ENCODE data around the gene ADA.

The ADA gene

DNA sequence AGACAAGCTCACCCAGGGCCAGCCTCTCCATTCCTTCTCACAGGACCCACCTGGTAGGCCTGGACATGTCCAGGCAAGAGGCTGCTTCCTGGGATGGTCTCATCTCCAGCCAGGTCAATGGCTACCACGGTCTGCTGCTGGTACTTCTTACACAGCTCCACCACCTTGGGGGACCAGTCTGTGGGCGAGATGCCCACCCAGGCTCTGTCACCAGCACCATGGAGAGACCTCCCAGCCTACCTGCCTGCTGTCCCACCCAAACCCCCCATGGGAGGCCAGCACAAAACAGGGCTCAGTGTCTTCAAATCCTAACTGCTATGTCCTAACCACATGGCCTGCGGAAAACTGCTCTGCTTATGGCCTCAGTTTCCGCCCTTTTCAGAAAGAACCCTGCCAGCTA, 27.3 kb downstream of the ADA start:
- no peak for DNase-seq (ENCODE audit: low spot score)

DNA sequence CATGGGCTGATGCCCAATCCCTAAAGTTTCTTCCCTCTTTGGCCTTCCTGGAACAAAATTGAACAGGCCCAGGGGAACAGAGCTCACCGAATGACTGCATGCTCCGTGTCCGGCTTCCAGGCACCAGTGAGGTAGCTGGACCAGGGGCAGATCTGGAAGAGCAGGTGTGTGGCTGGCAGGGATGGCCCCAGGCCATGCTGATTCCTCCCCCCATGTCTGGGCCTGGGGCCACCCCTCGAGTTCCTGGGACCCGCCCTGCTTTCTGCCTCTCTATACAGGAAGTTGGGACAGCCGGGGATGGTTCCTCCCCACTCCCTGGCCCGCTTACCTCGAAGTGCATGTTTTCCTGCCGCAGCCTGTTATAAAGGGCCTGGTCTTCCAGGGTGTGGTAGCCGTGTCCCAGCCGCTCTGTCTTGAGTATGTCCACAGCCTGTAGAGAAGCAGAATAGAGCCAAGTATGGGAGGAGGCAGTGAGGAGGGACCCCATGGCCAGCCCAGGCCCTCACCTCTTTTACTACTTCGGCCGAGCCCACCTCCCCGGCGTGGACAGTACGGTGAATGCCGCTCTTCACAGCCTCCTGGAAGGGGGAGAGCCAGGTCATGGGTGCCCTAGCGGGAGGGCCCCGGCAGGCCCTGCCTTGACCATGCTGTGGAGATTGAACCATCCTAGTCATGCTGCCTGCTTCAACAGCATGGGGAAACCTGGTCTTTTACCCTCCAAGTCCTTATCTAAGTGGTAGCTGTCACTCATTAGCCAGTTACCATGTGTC, 28.8 kb downstream of the ADA start:
- DNase-seq (ENCODE audit: low spot score), result no peak

DNA sequence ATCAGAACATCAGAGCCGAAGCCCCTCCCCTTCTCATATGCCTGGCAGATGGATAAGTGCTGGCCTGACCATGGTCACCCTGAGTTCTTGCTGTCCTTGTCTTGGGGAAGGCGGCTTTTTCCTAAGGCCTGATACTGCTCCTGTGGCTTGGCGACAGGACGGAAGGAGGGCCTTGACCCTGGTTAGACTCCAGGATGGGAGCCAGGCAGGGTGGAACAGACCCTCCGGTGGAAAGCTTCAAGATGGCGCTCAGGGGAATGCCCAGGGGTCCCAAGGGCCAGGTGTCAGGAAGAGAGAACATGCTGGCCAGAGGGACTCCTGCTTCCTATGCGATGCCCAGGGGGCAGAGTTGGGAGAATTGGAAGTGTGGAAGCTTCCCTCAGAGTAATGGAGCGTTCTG, 29.6 kb downstream of the ADA start:
- no peak for DNase-seq (ENCODE audit: low spot score)

DNA sequence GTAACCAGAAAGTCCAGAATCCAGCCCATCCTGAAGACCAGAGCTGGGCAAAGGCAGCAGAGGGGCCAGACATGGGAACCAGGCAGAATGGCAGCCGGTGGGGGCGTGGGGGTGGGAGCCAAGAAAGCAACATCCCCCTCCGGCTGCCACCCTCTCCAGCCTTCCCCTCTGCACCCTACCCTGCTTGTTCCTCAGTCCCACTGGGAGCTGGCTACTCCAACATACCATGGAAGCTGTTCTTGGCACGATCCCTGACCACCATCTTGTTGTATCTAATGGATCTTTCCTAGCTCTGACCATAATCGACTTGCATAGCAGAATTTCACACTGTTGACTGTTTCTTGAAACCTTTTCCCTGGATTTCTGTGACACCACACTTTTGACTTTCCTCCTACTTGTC, 30.2 kb downstream of the ADA start:
- no peak for DNase-seq (ENCODE audit: low spot score)

DNA sequence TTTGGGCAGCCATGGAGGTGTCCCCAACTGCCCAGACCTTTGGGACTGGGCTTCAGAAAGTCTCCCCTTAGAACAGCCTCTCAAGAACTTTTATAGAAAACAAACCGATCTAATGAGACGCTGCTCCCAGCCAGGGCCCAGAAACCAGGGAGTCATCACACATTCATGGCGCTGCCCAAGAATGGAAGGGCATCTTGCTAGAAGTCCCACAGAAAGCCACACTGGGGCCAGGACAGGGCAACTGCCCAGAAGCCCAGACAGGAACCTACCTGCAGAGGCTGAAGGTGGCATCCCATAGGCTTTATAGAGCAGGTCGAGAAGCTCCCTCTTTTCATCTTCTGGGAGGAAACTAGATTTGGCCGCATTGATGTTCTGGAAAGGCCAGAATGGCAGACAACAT, 31.5 kb downstream of the ADA start:
- no peak for DNase-seq (ENCODE audit: low spot score)

DNA sequence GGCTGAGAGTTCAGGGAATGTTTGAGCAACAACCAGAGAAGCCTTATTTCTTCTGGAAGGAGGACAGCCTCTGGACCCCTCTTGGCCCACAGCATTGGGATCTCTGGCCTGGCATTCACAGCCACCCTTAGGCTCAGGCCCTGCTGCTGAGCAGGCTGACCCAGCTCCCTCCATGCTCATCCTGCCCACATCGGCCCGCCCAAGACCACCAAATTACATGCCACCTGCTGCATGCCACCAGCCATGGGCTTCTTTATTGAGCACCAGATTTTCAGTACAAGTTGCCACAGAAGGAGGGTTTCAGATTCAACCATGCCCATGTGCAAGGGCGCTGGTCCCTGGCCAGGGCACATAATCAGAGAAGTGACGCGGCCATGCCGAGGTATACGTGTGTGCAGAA, 32.2 kb downstream of the ADA start:
- DNase-seq (ENCODE audit: low spot score), result no peak

DNA sequence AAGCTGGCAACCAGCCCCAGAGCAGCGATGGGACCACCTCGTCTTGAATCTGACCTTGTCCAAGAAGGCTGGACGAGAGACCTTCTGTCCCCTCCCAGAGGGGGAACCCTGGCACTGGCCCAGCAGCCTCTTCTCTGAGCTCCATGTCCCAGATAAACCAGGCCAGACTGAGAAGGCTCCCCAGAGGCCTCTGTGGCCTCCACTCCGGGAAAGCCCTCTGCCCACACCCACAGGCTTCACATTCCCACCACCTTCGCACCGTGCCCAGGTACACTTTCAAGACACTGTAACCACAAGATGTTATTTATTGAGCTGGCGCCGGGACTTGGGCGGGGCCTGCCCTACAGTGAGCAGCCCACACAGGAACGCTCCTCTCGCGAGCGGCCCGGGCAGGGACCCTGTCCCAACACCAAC, 33.2 kb downstream of the ADA start:
- no peak for DNase-seq (ENCODE audit: low spot score)

DNA sequence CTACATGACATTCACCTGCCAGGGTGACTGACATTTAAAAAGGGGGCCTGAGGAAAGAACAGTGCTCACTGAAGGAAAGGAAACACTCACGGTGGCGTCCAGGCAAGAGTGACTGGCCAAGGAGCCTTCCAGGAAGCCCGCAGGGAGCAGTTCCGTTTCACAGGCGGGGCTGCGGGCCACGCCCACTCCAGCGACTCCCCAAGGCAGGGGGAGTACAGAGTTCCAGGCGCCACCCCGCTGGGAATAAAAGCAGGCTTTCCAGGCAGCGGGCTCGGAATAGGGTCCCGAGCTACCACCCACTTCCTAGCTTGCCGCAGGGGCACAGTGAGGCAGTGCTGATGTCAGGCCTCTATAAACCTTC, 34.9 kb downstream of the ADA start:
- DNase-seq (ENCODE audit: low spot score), result no peak

DNA sequence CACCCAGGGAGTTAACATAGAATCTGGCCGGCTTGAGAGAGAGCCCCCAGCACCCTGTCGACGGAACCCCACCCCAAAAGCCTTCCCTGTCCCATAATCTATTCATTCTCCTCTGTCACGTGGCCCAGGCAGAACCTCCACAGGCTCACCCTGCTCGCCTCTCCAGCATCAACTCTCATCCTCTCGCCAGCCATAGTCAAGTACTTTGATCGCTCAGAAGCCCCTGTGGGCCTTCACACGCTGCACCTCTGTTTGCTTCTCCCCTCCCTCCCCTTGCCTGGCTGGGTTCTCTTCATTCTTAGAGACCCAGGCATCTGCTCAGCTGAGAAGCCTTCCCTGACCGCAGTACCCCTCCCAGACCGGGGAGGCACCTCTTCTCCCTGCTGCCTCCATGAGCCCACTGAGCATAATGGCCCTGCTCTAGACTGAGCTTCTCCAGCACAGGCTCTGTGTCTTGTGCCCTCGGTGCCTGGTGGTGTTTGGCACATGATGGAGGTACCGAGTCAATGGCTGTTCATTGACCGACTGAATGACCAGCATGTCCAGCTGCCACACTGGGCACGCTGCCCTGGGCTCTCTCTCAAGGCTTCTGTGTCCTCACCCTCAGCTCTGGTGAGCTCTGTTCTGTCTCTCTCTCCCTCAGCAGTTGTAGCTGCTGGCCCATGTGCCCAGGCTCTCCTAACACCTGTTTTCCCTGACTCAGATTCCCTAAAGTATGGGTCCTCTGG, 35.5 kb downstream of the ADA start:
- DNase-seq (ENCODE audit: low spot score), result no peak

DNA sequence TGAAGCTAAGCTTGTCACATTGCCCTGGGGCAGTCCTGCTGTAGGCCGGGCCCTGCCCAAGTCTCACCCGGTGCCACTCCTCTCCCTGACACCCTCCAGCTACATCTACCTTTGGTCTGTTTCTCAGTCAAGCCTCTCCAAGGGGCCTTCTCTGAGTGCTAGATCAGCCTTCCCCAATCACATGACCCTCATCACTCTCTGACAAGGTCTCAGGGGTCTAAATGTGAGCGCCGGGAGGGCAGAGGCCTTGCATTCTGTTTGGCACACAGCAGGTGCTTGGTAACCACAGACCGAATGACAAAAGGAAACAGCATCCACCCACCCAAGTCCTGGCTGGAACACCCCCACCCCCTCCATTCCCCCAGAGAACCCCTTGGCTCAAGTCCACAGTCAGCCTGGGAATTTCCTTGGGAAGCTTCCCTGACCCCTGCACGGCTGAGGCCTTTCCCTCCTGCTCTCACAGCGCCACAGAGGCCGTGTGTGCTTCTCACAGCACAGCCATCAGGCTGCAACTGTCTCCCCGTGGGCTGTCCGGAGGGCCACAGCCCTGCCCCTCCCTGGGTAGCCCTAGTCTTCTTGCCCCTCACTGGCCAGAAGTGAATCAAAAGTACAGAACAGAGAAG, 36.2 kb downstream of the ADA start:
- no peak for DNase-seq (ENCODE audit: low spot score)

DNA sequence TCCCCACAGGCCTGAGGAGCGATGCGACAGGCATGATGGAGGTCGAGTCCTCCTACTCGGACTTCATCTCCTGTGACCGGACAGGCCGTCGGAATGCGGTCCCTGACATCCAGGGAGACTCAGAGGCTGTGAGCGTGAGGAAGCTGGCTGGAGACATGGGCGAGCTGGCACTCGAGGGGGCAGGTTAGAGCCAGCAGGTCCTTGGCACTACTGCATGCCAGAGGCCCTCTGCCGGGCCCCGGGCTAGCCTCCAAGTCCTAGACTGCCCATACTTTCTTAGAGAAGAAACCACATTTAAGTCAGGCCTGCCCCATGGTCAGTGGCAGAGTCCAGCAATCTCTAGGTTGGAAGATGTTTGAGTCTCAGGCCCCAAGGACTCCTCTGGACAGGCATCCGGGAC, 37.0 kb downstream of the ADA start:
- no peak for DNase-seq (ENCODE audit: low spot score)

DNA sequence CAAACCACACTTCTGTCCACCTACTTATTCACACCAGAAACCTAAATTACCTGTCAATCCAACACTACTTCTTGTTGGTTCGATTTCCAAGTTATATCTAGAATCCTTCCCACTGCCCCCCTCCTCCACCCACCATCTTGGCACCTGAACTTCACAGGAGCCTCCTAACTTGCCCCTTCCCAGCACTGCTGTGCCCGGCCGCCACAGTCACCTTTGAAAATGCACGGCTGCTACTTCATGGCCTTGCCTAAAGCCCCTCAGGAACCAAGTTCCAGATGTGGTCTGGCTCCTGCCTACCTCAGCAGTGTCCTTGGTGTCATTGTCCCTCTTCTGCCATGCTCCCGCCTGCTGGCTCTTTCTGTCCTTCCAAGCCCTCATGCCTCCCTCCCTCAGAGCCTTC, 37.9 kb downstream of the ADA start:
- no peak for DNase-seq (ENCODE audit: low spot score)

DNA sequence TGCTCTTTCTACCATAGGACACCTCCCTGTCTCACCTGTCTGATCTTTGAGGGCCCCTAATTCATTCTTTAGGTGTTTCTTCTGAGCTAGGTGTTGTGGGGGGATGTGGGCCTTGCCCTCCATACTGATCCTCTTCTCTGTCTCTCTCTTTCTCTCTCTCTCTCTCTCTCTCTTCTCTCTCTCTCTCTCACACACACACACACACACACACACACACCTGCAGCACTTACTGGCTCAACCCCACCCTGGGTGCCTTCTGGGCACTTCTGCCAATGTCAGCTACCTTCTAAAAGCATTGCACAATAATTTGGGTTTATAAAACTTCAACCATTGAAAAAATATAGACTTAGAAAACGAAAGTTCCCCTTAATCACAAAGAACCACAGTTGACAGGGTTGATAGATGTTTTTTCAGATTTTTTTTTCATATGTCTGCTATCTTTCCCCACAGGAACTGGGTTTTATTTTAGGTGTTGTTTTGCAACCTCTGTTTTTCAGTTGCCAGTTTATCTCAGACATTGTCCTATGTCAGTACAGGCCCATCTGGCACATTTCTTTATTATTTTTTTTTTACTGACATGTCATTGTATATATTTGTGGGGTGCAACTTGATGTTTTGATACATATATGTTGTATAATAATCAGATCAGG, 41.1 kb downstream of the ADA start:
- peak; percentile 32 for DNase-seq (ENCODE audit: low spot score)

DNA sequence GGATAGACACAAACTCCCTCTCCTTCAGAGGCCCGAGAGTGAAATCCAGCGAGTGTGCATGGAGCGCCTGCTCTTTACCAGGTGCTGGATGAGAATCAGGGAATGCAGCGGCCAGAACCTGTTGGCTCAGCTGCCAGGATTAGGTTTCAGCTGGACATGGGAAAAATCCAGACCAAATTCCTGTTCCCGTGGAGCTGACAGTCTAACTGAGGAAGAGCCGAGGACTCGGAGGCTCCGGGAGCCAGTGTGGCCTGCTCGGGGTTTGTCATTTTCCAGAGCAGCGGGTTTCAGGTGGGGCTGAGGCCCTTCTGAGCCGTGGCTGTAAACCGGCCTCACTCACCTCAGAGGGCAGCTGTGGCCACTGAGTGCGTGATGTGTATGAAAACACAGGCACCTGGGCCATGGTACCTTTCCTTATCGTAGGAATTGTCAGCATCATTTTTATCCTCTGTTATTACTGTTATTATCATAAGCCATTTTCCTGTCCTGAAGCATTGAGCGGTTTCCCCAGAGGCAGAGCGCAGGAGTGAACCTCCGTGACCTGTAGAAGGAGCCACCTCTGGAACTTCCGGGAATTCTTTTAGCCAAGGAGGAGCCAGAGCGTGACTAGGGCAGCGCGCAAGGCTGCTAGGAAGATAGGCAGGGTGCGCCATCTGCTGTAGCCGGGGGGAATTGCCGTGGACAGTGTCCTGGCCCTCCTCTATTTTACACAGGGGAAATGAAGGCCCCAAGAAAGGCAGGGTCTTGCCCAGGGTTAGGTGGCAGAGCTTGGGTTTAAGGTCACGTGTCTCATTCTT, 41.8 kb downstream of the ADA start:
- DNase-seq (ENCODE audit: low spot score), result peak; percentile 88

DNA sequence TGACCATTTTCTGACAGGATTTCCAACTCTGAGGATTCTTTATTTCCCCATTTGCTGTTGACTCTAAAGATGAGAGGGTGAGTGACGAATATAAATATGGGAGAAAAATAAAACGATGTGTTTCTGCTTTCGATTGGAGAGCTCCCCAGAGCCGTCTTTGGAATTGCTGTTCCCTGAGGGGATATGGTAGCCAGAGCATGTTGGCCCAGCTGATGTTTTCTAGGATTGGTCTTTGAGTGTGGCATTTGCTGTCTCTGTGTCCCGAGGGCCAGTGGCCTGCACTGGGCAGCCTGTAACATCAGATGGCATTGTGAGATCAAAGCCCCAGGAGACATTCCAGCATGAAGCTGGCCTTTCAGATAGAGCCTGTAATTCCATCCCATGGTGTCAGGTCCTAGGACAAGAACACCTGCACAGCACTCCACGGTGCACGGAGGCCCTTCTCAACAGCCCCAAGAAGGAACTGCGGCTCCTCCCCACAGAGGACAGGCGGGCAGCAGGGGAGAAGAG, 42.4 kb downstream of the ADA start:
- DNase-seq (ENCODE audit: low spot score), result no peak

DNA sequence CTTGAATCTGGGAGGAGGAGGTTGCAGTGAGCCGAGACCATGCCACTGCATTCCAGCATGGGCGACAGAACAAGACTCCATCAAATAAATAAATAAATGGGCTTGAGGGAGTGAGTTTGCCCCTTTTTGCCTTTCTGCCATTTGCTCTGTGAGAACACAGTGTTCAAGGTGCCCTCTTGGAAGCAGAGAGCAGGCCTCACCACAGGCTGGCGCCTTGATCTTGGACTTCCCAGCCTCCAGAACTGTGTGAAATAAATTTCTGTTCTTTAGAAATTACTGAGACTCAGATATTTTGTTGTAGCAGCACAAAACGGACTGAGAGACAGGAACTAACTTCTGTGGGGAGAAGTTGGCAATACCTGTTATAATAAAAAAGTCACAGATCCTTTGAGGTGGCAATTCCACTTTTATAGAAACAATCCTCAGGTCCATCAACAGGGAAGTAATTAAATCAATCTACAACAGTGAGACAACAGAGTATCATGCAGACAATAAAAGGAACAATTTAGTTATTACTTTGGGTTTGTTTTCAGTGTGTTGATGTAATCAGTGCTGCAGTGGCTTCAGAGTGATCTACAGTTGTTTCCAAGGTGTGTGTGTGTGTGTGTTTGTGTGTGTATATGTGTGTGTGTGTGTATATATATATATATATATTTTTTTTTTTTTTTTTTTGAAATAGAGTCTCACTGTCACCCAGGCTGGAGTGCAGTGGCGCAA, 44.6 kb downstream of the ADA start:
- DNase-seq (ENCODE audit: low spot score), result no peak

DNA sequence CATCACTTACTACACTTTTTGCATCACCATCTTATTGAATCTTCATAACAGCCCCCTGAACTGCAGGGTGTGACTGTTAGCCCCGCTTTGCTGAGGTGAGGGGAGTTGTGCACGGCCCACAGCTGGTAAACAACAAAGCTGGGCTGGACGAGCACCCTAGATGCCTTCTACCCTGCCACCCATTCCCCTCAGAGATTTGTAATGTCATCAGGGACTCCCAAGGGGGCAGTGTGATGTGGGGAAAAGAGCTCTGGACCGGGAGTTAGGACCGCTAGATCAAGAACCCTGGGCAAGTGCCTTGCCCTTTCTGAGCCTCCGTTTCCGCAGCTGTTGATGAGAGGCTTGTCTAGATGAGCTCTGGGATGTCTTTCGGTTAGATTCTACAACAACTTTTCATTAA, 48.2 kb downstream of the ADA start:
- no peak for DNase-seq (ENCODE audit: low spot score)

DNA sequence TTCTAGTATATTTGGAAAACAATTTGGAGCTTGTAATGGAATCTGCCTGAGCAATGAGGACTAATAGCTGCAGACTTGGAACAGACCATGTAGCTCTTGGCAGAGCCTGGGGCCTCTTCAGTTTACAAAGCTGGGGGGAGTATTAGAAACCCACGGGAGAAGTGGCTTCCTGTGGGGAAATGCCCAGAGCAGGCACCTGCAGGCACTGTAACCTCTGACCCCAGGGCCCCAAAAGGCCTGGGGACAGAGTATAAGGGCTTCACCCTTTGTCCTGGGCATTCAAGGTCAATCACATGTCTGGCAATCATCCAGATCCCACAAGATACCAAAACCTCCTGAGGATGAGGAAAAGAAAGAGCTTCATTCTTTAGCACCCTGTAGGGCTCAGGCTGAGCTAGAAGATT, 49.7 kb downstream of the ADA start:
- DNase-seq (ENCODE audit: low spot score), result no peak

DNA sequence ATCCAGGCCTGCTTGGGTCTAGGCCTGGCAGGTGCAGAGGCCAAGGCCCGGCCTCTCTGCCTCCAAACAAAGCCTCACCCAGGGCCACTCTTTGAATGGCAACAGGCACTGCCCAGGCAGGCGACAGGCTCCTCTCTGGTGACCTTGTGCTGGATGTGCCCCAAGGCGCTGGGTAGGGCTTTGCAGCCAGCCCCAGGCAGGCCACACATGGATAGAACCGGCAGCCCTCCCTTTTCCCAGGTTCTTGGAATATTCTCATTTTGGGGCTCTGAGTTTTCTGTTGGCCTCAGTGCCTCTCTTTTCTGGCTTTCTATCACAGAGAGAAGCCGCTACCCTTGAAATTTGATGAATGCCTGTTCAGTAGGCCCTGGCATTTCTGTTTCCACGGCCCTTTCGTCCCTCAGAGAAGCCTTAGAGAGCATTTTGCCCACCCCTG, 50.2 kb downstream of the ADA start:
- no peak for DNase-seq (ENCODE audit: low spot score)

DNA sequence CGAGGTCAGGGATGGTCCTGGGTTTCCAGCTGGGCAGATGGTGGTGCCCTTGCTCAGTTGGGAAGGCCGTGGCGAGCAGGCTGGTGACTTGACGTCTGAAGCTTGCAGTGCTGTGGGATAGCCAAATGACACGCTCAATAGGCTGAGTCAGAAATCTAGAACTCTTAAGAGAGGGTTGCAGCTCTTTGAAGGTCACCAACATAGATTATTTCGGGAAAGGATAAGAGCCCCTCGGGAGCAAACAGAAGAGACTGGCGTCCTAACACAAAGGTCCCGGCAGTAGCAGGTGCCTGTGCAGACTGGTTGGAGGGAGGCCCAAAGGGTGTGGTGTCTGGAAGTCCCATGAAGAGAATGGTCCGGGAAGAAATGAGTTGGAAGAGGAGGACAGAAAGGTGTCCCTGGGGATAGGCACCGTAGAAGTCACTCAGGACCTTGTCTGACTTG, 50.7 kb downstream of the ADA start:
- DNase-seq (ENCODE audit: low spot score), result no peak

DNA sequence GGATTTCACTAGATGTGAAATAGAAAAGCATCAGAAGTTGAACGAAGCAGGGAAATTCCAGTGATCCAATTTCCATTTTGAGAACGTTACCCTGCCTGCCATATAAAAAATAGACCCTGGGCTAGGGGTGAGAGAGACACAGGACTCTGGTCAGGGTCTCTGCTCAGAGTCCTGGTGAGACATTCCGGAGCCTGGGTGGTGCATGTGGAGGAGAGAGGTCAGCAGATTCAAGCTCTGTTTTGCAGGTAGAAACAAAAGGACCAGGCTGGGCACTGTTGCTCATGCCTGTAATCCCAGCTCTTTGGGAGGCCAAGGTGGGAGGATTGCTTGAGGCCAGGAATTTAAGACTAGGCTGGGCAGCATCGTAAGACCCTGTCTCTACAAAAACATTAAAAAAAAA, 51.2 kb downstream of the ADA start:
- no peak for DNase-seq (ENCODE audit: low spot score)

All from hematopoietic multipotent progenitor cell treated with erythropoietin and hydrocortisone succinate and interleukin-3 and kit ligand, for 15 days (in vitro differentiated cells).